GM10266 (cell line): ENCODE measurements around the gene CRYAB.

Experiments used
- DNase-seq: peaks from one replicate; pipeline ENCODE4 v3.0.0; 2012; ENCODE audit errors: extremely low spot score
- TF ChIP-seq, protein P1 (sequence below): IDR thresholded peaks from 2 replicates; pipeline ENCODE4 v1.5.1; 2012; ENCODE audit warnings: mild to moderate bottlenecking, low read depth; ENCODE audit not compliant: control insufficient read depth, insufficient read depth; ENCODE audit errors: missing control alignments

The CRYAB gene

DNA sequence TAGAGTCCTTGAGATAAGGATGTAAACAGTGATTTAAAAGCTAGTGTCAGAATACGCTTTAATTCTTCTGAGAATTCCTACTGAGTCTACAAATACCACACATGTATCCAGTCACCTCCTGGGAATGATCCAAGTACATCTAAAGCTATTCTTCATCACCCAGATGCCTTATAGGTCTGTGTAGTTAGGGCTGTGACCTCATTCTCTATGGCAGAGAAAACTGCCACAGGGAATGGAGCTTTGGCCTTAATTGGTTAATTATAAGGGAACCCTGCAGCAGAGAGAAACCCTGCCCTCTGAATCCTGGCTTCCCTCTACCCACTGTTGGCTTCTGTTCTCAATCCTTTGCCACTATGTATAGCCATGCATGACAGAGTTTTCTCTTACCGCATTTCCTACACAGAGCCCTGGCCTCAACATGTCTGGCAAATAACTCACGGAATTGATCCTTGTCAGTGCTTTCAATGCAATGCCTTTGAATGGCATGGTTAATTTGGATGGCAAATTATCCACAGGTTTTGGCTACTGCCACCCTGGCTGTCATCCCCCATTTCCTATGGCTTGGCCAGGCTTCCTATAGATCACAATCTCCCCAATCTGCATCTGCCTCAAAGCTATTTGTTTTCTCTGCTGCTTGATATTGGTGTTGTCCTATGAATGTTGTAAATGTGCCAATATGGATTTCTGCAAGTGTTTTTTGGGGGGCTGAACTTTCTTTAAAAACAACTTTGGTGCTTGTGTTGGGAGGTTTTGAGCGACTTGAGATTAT lies 28.4 kb upstream of the CRYAB start:
- TF ChIP-seq, protein P1, sequence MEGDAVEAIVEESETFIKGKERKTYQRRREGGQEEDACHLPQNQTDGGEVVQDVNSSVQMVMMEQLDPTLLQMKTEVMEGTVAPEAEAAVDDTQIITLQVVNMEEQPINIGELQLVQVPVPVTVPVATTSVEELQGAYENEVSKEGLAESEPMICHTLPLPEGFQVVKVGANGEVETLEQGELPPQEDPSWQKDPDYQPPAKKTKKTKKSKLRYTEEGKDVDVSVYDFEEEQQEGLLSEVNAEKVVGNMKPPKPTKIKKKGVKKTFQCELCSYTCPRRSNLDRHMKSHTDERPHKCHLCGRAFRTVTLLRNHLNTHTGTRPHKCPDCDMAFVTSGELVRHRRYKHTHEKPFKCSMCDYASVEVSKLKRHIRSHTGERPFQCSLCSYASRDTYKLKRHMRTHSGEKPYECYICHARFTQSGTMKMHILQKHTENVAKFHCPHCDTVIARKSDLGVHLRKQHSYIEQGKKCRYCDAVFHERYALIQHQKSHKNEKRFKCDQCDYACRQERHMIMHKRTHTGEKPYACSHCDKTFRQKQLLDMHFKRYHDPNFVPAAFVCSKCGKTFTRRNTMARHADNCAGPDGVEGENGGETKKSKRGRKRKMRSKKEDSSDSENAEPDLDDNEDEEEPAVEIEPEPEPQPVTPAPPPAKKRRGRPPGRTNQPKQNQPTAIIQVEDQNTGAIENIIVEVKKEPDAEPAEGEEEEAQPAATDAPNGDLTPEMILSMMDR, result no peak
- no peak for DNase-seq

DNA sequence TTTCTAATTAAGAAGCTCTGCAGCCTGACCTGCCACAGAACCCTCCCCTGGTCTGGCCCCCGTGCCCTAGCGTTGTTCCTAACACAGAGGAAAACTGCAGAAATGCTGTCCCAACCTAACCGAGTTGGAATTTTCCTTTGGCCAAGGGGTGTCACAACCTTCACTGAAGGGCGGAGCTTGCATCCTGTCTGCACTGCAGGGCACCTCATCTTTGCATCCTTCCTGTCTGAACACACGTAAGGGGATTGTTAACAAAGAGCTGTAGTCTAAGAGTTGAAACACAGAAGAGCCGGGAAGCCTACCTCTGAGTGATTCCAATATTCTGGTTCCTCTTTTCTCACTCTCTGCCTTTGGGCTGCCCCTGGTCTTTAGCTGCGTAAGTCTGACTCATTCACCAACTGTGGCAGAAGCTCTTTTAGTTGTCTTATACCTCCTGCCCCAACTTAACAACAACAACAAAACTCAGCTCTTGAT lies 27.2 kb upstream of the CRYAB start:
- TF ChIP-seq, protein P1, result no peak
- peak; percentile 71 for DNase-seq

DNA sequence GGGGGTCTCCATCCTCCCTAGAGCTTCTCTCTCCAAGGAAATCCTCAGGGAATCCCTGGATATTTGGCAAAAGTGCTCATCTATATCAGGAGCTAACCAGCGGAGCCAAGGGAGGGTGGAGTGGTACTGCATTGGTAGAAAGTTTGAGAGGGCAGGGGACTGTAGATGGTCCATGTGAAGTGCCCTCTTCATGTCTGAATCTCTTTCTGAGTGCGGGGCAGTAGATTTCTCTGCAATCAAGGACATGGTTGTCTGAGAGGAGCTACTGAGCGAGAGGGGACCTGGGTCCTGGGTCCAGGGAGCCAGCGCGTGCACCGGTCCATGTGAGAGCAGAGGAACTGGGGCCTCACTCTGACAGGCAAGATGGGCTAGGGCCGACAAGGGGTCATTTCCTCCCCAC lies 26.3 kb upstream of the CRYAB start:
- DNase-seq, result no peak
- TF ChIP-seq, protein P1, result no peak

DNA sequence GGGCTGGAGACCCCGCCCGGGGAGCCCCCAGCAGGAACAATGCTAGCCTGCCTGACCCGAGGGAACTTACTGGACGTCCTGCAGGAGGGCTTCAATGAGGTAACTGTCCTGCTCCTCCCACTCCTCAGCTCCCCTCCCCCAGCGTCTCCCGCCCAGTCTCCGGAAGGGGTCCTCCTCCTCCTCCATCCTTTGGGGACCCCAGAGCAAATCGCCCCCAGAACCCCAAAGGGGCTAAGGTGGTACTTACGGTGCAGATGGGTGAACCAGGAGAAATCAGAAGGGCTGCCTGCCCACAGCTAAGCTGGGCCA lies 25.8 kb upstream of the CRYAB start:
- TF ChIP-seq, protein P1, result no peak
- no peak for DNase-seq

DNA sequence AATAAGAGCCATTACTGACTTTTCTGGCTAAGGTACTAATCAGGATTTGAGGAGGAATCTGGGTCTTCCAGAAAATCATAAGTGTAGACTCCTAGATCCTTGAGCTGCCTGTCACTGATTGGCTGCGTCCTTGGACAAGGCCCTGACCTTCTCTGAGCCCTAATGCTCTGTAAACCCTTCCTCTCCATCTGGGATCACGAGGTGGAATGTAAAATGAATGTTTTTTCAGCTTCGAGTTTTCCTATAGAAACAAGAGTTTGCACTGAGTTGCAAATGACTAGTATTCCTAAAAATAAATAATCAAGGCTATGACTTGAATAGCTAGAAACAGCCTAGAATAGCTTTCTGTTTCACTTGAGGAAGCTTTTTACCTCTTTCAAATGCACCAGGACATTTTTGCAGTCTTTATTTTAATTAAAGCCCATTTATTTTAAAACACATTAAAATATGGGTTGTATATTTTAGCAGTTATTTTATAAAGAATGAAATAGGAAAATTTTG lies 24.5 kb upstream of the CRYAB start:
- TF ChIP-seq, protein P1, result no peak
- no peak for DNase-seq

DNA sequence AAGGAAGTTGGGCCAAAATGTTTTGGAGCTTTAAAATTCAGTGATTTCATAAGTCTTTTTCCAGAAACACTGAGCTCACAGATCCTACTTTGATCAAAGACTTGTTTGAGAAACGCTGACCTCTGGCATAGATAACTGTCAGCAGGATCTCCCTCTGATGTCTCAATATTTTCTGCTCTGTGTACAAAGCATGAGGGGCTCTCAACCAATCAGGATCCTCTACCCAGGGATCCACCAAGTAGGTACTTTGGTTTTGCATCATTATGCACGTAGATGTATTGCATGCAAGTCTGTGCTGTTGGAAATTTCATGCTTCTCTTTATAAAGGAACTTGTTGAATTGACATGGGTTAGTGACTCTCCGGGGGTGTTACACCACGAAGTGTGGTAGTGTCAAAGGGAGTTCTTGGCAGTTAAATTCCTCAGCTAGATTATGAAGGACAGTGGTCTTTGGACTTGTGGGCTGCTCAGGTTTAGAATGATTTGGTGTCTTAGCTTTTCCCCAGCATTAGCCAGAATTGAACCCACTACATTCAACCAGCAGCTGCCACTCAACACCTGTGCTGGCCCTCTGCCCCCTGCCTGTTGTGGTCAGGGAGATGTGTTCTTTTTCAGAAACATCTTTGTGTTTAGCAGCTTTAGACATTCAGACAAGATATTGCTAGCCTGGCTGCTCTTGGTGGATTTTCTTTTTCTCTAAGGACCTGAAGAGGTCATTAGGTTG lies 23.9 kb upstream of the CRYAB start:
- no peak for DNase-seq
- TF ChIP-seq, protein P1, result no peak

DNA sequence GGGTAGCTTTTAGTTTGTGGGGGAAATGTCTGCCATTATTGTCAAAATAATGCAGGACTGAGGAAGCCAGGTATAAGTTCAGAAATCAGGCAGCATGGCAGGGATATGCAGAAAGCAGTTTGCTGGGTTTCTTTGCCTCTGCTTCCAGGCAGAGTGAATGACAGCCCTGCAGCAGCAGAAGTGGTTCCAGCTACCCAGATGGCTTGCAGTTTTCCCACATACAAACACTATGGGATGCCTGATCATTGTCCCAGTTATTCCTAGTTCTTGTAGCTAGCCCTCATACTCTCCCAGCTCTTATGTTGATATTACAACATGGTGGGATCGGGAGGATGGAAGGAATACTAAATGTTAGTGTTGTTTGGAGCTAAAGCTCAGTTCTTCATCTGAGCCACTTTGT lies 22.7 kb upstream of the CRYAB start:
- TF ChIP-seq, protein P1, result no peak
- DNase-seq, result no peak
